ENCODE measurements around the gene PSMG3.

PSMG3 gene

DNA sequence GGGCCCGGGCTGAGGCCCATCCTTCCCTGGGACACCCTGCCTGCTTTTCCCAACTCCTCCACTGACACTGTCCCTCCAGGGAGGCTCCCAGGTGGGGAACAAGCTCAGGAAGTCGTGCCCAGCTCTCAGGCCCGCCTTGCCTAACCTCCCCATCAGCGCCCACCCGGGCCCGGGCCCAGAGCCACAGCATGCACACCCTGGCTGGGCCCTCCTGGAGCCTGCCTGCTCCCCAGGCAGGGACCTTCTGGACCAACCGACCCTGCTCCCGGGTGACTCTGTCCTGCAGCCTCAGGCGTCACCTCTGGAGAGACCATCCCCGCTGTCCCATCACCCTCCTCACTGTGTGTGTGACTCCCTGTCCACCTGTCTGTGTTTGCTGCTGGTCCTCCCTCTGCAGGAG lies 12.1 kb downstream of the PSMG3 start:
- no peak for ATAC-seq
- TF ChIP-seq TCF4 (CRISPR knock-in tag; IDR thresholded peaks at IDR 0.05; ENCODE audit: borderline replicate concordance) (no peak), ZFP3 (CRISPR knock-in tag; IDR thresholded peaks at IDR 0.05) (no peak), CSRNP3 (CRISPR knock-in tag; IDR thresholded peaks at IDR 0.05) (no peak), ZNF70 (CRISPR knock-in tag; IDR thresholded peaks at IDR 0.05) (no peak), SNAI2 (CRISPR knock-in tag; IDR thresholded peaks at IDR 0.05) (no peak), ESRRG (CRISPR knock-in tag; IDR thresholded peaks at IDR 0.05) (no peak), BACH2 (CRISPR knock-in tag; IDR thresholded peaks at IDR 0.05; ENCODE audit: borderline replicate concordance) (no peak), CSDC2 (CRISPR knock-in tag; IDR thresholded peaks at IDR 0.05) (no peak), ZNF565 (CRISPR knock-in tag; conservative IDR thresholded peaks at IDR 0.05; ENCODE audit: low read depth) (no peak), GLIS3 (CRISPR knock-in tag; IDR thresholded peaks at IDR 0.05) (no peak), TSHZ2 (CRISPR knock-in tag; IDR thresholded peaks at IDR 0.05) (no peak), PATZ1 (CRISPR knock-in tag; IDR thresholded peaks at IDR 0.05; ENCODE audit: borderline replicate concordance) (no peak), ZC3H10 (CRISPR knock-in tag; IDR thresholded peaks at IDR 0.05) (no peak)
- TF ChIP-seq, protein P1, sequence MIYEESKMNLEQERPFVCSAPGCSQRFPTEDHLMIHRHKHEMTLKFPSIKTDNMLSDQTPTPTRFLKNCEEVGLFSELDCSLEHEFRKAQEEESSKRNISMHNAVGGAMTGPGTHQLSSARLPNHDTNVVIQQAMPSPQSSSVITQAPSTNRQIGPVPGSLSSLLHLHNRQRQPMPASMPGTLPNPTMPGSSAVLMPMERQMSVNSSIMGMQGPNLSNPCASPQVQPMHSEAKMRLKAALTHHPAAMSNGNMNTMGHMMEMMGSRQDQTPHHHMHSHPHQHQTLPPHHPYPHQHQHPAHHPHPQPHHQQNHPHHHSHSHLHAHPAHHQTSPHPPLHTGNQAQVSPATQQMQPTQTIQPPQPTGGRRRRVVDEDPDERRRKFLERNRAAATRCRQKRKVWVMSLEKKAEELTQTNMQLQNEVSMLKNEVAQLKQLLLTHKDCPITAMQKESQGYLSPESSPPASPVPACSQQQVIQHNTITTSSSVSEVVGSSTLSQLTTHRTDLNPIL (CRISPR knock-in tag; IDR thresholded peaks at IDR 0.05; ENCODE audit: low read depth), result no peak

- no peak for TF ChIP-seq CSRNP3 (CRISPR knock-in tag; IDR thresholded peaks at IDR 0.05)
- no peak for TF ChIP-seq TSHZ2 (CRISPR knock-in tag; IDR thresholded peaks at IDR 0.05)
- no peak for TF ChIP-seq PPARA (CRISPR knock-in tag; IDR thresholded peaks at IDR 0.05; ENCODE audit: borderline replicate concordance)
- no peak for TF ChIP-seq RARB (CRISPR knock-in tag; IDR thresholded peaks at IDR 0.05)
- TF ChIP-seq ZNF8 (CRISPR knock-in tag; IDR thresholded peaks at IDR 0.05), result no peak
- TF ChIP-seq TCF4 (CRISPR knock-in tag; IDR thresholded peaks at IDR 0.05; ENCODE audit: borderline replicate concordance), result no peak
- TF ChIP-seq TOX (CRISPR knock-in tag; IDR thresholded peaks at IDR 0.05; ENCODE audit: borderline replicate concordance), result no peak
- TF ChIP-seq ISL1 (CRISPR knock-in tag; IDR thresholded peaks at IDR 0.05), result no peak
- TF ChIP-seq, protein P2, sequence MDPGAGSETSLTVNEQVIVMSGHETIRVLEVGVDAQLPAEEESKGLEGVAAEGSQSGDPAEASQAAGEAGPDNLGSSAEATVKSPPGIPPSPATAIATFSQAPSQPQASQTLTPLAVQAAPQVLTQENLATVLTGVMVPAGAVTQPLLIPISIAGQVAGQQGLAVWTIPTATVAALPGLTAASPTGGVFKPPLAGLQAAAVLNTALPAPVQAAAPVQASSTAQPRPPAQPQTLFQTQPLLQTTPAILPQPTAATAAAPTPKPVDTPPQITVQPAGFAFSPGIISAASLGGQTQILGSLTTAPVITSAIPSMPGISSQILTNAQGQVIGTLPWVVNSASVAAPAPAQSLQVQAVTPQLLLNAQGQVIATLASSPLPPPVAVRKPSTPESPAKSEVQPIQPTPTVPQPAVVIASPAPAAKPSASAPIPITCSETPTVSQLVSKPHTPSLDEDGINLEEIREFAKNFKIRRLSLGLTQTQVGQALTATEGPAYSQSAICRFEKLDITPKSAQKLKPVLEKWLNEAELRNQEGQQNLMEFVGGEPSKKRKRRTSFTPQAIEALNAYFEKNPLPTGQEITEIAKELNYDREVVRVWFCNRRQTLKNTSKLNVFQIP (CRISPR knock-in tag; IDR thresholded peaks at IDR 0.05; ENCODE audit: borderline replicate concordance, low read depth), result no peak
- TF ChIP-seq GLIS3 (CRISPR knock-in tag; IDR thresholded peaks at IDR 0.05), result no peak
- no peak for ATAC-seq
Observed at GRCh38 chr7:1557006-1557405, 12.8 kb downstream of the PSMG3 start.

All from SK-N-SH treated with all-trans-retinoic acid at 6 μM for 48 hours (cell line).